GM23338 (cell line): ENCODE data around the gene GUCA2A. TPM values are rescaled to one million over a fixed set of nuclear protein-coding genes. Genes with fewer than 3 reads are reported as not detected.

ENCODE experiments used
- ATAC-seq: fragments of 200-7000 bp; cut with Tn5 transposase; 3 replicates; pipeline ENCODE4 v1.9.1; 2020
- DNase-seq: peaks from one replicate; pipeline ENCODE4 v3.0.0-alpha.2; 2015; ENCODE audit warnings: low spot score
- H2AFZ ChIP-seq: fragments of 200-600 bp; sonication (generic); 2 replicates; pipeline ENCODE4 v1.8.0; 2016; ENCODE audit warnings: antibody characterized with exemption, mild to moderate bottlenecking, moderate library complexity
- H3F3A ChIP-seq: fragments of 200-600 bp; sonication (generic); replicated peaks from 2 replicates; pipeline ENCODE4 v1.8.0; 2017; ENCODE audit warnings: antibody characterized with exemption, mixed run types, low read depth
- H3K27ac ChIP-seq: fragments of 200-600 bp; sonication (generic); 2 replicates; pipeline ENCODE4 v1.6.1; 2016; ENCODE audit warnings: low read depth
- H3K27me3 ChIP-seq: fragments of 200-600 bp; sonication (generic); 2 replicates; pipeline ENCODE4 v1.8.0; 2016; ENCODE audit warnings: mild to moderate bottlenecking, mixed run types, moderate library complexity; ENCODE audit not compliant: insufficient read depth
- H3K36me3 ChIP-seq: fragments of 200-600 bp; sonication (generic); 2 replicates; pipeline ENCODE4 v1.8.0; 2016; ENCODE audit warnings: mild to moderate bottlenecking; ENCODE audit not compliant: insufficient read depth
- H3K4me1 ChIP-seq: fragments of 200-600 bp; sonication (generic); 2 replicates; pipeline ENCODE4 v1.8.0; 2016; ENCODE audit warnings: mild to moderate bottlenecking, moderate library complexity; ENCODE audit not compliant: insufficient read depth
- H3K4me2 ChIP-seq: fragments of 200-600 bp; sonication (generic); 2 replicates; pipeline ENCODE4 v1.7.1; 2017; ENCODE audit warnings: mixed run types
- H3K4me3 ChIP-seq: fragments of 200-600 bp; sonication (generic); 2 replicates; pipeline ENCODE4 v1.6.1; 2016; ENCODE audit warnings: mixed run types
- H3K79me2 ChIP-seq: fragments of 200-600 bp; sonication (generic); replicated peaks from 2 replicates; pipeline ENCODE4 v1.8.0; 2017; ENCODE audit warnings: mild to moderate bottlenecking; ENCODE audit not compliant: insufficient read depth
- H3K9me2 ChIP-seq: fragments of 200-600 bp; sonication (generic); 2 replicates; pipeline ENCODE4 v1.8.0; 2017; ENCODE audit not compliant: insufficient read depth
- H4K20me1 ChIP-seq: fragments of 200-600 bp; sonication (generic); replicated peaks from 2 replicates; pipeline ENCODE4 v1.8.0; 2017; ENCODE audit warnings: mild to moderate bottlenecking; ENCODE audit not compliant: insufficient read depth
- H3K27ac Mint-ChIP-seq: 2 replicates; pipeline ENCODE4 v1.8.0; 2020; ENCODE audit warnings: inconsistent platforms, mild to moderate bottlenecking, moderate library complexity, mixed read lengths
- H3K27me3 Mint-ChIP-seq: 3 replicates; pipeline ENCODE4 v1.8.0; 2022; ENCODE audit warnings: low read depth, mild to moderate bottlenecking, moderate library complexity, mixed read lengths, inconsistent platforms; ENCODE audit not compliant: insufficient read depth, poor library complexity
- H3K36me3 Mint-ChIP-seq: 3 replicates; pipeline ENCODE4 v1.8.0; 2021; ENCODE audit warnings: low read depth, mild to moderate bottlenecking, inconsistent platforms, moderate library complexity, mixed read lengths
- H3K4me1 Mint-ChIP-seq: 3 replicates; pipeline ENCODE4 v1.8.0; 2020; ENCODE audit warnings: mild to moderate bottlenecking, inconsistent platforms, mixed read lengths
- H3K4me3 Mint-ChIP-seq: 3 replicates; pipeline ENCODE4 v1.8.0; 2021; ENCODE audit warnings: moderate library complexity, mild to moderate bottlenecking, inconsistent platforms, mixed read lengths
- H3K9me3 Mint-ChIP-seq: 3 replicates; pipeline ENCODE4 v1.8.0; 2020; ENCODE audit warnings: moderate library complexity, mild to moderate bottlenecking, inconsistent platforms, mixed read lengths
- EZH2 ChIP-seq: fragments of 200-600 bp; sonication (generic); IDR thresholded peaks from one replicate; pipeline ENCODE4 v1.8.0; 2017; ENCODE audit warnings: antibody characterized with exemption, mild to moderate bottlenecking, low read depth; ENCODE audit not compliant: unreplicated experiment
- EZH2phosphoT487 ChIP-seq: fragments of 200-600 bp; sonication (generic); IDR thresholded peaks from one replicate; pipeline ENCODE4 v1.8.1; 2018; ENCODE audit warnings: antibody characterized with exemption; ENCODE audit not compliant: unreplicated experiment
- JUNB ChIP-seq: IDR thresholded peaks from one replicate; pipeline ENCODE4 v1.6.1; 2016; ENCODE audit warnings: antibody characterized with exemption; ENCODE audit not compliant: unreplicated experiment
- NANOG ChIP-seq: IDR thresholded peaks from 2 replicates; pipeline ENCODE4 v1.6.1; 2016; ENCODE audit warnings: antibody characterized with exemption, borderline replicate concordance
- STAT1 ChIP-seq: IDR thresholded peaks from one replicate; pipeline ENCODE4 v1.6.1; 2016; ENCODE audit warnings: antibody characterized with exemption; ENCODE audit not compliant: unreplicated experiment
- ZNF114 ChIP-seq: fragments of 250-450 bp; sonication (Bioruptor Pico); IDR thresholded peaks from 2 replicates; pipeline ENCODE4 v1.5.0; 2020; ENCODE audit warnings: mild to moderate bottlenecking, moderate library complexity
- ZNF331 ChIP-seq: fragments of 250-450 bp; sonication (Bioruptor Pico); IDR thresholded peaks from 2 replicates; pipeline ENCODE4 v1.5.0; 2020; ENCODE audit warnings: low read depth, mild to moderate bottlenecking, moderate library complexity
- polyA plus RNA-seq: library from polyadenylated mRNA; unstranded; fragments of >200 nt; fragmentation: Nextera tagmentation; extraction: Ambion mirVana; gene quantifications from 2 replicates; pipeline ENCODE4 v1.2.1, GENCODE V29; 2016
- total RNA-seq: library from RNA; depleted of rRNA; stranded (reverse); fragments of >200 nt; shearing (Covaris generic); gene quantifications from 2 replicates; pipeline ENCODE4 v1.2.3, GENCODE V29; 2014
- TF ChIP-seq, protein P1 (sequence below): IDR thresholded peaks from one replicate; pipeline ENCODE4 v1.6.1; 2018; ENCODE audit warnings: antibody characterized with exemption; ENCODE audit not compliant: unreplicated experiment
- TF ChIP-seq, protein P2 (sequence below): IDR thresholded peaks from 2 replicates; pipeline ENCODE4 v1.6.1; 2016; ENCODE audit warnings: antibody characterized with exemption
- TF ChIP-seq, protein P3 (sequence below): fragments of 250-450 bp; sonication (Bioruptor Pico); IDR thresholded peaks from 2 replicates; pipeline ENCODE4 v1.5.0; 2020; ENCODE audit warnings: mild to moderate bottlenecking, moderate library complexity
- TF ChIP-seq, protein P4 (sequence below), 2 experiments: fragments of 200-600 bp in 1 of 2; sonication (generic) in 1 of 2; conservative IDR thresholded peaks; 2 replicates each; pipeline versions ENCODE4 v1.5.1 to v1.6.1; 2016 to 2017; ENCODE audit warnings: antibody characterized with exemption in 2 of 2, low read depth in 2 of 2, mild to moderate bottlenecking in 2 of 2, moderate library complexity in 1 of 2

Gene GUCA2A
- total and polyA plus RNA-seq, 2 experiments from 2014 or later = not detected

DNA sequence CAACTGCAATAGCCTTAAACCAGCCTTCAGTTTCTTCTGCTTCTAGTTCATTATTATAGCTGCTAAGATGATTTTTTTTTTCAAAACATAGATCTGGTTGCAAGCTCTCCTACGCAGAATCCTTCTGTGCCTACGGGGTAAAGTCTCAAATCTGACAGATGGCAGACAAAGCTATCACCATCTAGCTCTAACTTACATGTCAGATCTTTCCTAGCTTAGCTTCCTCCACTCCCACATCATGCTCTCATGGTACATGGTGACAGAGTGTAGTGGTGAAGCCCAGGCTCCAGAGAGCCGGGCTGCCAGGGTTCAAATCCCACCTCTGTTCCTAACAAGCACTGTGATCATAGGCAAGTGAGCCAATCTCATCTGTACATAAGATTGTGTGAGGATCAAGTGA is 35.6 kb downstream of the GUCA2A start (continued):
- TF ChIP-seq ZNF114 (CRISPR knock-in tag) (no peak), JUNB (no peak), EZH2 (no peak), ZNF331 (CRISPR knock-in tag) (no peak), EZH2phosphoT487 (no peak), STAT1 (no peak)
- TF ChIP-seq, protein P1, sequence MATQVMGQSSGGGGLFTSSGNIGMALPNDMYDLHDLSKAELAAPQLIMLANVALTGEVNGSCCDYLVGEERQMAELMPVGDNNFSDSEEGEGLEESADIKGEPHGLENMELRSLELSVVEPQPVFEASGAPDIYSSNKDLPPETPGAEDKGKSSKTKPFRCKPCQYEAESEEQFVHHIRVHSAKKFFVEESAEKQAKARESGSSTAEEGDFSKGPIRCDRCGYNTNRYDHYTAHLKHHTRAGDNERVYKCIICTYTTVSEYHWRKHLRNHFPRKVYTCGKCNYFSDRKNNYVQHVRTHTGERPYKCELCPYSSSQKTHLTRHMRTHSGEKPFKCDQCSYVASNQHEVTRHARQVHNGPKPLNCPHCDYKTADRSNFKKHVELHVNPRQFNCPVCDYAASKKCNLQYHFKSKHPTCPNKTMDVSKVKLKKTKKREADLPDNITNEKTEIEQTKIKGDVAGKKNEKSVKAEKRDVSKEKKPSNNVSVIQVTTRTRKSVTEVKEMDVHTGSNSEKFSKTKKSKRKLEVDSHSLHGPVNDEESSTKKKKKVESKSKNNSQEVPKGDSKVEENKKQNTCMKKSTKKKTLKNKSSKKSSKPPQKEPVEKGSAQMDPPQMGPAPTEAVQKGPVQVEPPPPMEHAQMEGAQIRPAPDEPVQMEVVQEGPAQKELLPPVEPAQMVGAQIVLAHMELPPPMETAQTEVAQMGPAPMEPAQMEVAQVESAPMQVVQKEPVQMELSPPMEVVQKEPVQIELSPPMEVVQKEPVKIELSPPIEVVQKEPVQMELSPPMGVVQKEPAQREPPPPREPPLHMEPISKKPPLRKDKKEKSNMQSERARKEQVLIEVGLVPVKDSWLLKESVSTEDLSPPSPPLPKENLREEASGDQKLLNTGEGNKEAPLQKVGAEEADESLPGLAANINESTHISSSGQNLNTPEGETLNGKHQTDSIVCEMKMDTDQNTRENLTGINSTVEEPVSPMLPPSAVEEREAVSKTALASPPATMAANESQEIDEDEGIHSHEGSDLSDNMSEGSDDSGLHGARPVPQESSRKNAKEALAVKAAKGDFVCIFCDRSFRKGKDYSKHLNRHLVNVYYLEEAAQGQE = no peak
- TF ChIP-seq, protein P2, sequence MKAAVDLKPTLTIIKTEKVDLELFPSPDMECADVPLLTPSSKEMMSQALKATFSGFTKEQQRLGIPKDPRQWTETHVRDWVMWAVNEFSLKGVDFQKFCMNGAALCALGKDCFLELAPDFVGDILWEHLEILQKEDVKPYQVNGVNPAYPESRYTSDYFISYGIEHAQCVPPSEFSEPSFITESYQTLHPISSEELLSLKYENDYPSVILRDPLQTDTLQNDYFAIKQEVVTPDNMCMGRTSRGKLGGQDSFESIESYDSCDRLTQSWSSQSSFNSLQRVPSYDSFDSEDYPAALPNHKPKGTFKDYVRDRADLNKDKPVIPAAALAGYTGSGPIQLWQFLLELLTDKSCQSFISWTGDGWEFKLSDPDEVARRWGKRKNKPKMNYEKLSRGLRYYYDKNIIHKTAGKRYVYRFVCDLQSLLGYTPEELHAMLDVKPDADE = no peak

DNA sequence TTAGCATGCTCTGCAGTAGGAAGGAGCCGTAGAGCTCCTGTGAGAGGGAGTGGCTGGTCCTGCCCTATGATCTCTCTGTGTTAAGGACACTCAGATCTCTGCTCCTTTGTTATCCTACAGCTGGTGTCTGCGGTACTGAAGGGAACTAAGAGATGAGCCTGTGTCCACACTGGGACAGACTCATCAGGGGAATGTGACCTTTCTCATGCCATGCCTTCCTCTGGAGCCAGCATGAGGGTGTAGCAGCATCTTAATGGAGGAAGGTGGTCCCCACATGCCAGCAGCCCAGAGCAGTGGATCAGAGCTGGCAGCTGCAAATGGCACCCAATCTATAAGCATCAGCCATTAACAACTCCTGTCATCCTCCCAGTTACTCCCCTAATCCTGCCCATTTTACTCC is 36.0 kb downstream of the GUCA2A start:
- Histone ChIP-seq H3K27me3 (no peaks in the 10 kb centered on the region), H2AFZ (no peak overlapping the region), H3K4me2 (no peak overlapping the region), H3F3A (no peaks in the 10 kb centered on the region), H4K20me1 (no peaks in the 10 kb centered on the region), H3K4me3 (no peak overlapping the region), H3K4me1 (no peaks in the 10 kb centered on the region), H3K79me2 (no peaks in the 10 kb centered on the region), H3K36me3 (no peaks in the 10 kb centered on the region), H3K27ac (no peak overlapping the region), H3K9me2 (no peaks in the 10 kb centered on the region)
- DNase-seq = no peak
- H3K36me3 Mint-ChIP-seq = no peaks in the 10 kb centered on the region
- H3K27ac Mint-ChIP-seq = no peak overlapping the region
- no peaks in the 10 kb centered on the region for H3K27me3 Mint-ChIP-seq
- TF ChIP-seq EZH2phosphoT487 (no peak), EZH2 (no peak), STAT1 (no peak), NANOG (no peak), ZNF114 (CRISPR knock-in tag) (no peak)
- TF ChIP-seq, protein P3, sequence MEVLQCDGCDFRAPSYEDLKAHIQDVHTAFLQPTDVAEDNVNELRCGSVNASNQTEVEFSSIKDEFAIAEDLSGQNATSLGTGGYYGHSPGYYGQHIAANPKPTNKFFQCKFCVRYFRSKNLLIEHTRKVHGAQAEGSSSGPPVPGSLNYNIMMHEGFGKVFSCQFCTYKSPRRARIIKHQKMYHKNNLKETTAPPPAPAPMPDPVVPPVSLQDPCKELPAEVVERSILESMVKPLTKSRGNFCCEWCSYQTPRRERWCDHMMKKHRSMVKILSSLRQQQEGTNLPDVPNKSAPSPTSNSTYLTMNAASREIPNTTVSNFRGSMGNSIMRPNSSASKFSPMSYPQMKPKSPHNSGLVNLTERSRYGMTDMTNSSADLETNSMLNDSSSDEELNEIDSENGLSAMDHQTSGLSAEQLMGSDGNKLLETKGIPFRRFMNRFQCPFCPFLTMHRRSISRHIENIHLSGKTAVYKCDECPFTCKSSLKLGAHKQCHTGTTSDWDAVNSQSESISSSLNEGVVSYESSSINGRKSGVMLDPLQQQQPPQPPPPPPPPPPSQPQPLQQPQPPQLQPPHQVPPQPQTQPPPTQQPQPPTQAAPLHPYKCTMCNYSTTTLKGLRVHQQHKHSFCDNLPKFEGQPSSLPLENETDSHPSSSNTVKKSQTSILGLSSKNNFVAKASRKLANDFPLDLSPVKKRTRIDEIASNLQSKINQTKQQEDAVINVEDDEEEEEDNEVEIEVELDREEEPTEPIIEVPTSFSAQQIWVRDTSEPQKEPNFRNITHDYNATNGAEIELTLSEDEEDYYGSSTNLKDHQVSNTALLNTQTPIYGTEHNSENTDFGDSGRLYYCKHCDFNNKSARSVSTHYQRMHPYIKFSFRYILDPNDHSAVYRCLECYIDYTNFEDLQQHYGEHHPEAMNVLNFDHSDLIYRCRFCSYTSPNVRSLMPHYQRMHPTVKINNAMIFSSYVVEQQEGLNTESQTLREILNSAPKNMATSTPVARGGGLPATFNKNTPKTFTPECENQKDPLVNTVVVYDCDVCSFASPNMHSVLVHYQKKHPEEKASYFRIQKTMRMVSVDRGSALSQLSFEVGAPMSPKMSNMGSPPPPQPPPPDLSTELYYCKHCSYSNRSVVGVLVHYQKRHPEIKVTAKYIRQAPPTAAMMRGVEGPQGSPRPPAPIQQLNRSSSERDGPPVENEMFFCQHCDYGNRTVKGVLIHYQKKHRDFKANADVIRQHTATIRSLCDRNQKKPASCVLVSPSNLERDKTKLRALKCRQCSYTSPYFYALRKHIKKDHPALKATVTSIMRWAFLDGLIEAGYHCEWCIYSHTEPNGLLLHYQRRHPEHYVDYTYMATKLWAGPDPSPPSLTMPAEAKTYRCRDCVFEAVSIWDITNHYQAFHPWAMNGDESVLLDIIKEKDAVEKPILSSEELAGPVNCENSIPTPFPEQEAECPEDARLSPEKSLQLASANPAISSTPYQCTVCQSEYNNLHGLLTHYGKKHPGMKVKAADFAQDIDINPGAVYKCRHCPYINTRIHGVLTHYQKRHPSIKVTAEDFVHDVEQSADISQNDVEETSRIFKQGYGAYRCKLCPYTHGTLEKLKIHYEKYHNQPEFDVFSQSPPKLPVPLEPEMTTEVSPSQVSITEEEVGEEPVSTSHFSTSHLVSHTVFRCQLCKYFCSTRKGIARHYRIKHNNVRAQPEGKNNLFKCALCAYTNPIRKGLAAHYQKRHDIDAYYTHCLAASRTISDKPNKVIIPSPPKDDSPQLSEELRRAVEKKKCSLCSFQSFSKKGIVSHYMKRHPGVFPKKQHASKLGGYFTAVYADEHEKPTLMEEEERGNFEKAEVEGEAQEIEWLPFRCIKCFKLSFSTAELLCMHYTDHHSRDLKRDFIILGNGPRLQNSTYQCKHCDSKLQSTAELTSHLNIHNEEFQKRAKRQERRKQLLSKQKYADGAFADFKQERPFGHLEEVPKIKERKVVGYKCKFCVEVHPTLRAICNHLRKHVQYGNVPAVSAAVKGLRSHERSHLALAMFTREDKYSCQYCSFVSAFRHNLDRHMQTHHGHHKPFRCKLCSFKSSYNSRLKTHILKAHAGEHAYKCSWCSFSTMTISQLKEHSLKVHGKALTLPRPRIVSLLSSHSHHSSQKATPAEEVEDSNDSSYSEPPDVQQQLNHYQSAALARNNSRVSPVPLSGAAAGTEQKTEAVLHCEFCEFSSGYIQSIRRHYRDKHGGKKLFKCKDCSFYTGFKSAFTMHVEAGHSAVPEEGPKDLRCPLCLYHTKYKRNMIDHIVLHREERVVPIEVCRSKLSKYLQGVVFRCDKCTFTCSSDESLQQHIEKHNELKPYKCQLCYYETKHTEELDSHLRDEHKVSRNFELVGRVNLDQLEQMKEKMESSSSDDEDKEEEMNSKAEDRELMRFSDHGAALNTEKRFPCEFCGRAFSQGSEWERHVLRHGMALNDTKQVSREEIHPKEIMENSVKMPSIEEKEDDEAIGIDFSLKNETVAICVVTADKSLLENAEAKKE = no peak
- TF ChIP-seq, protein P4, sequence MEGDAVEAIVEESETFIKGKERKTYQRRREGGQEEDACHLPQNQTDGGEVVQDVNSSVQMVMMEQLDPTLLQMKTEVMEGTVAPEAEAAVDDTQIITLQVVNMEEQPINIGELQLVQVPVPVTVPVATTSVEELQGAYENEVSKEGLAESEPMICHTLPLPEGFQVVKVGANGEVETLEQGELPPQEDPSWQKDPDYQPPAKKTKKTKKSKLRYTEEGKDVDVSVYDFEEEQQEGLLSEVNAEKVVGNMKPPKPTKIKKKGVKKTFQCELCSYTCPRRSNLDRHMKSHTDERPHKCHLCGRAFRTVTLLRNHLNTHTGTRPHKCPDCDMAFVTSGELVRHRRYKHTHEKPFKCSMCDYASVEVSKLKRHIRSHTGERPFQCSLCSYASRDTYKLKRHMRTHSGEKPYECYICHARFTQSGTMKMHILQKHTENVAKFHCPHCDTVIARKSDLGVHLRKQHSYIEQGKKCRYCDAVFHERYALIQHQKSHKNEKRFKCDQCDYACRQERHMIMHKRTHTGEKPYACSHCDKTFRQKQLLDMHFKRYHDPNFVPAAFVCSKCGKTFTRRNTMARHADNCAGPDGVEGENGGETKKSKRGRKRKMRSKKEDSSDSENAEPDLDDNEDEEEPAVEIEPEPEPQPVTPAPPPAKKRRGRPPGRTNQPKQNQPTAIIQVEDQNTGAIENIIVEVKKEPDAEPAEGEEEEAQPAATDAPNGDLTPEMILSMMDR (conservative IDR thresholded peaks at IDR 0.05; ENCODE audit: low read depth in 2 of 2) = no peak
- no peak overlapping the region for H3K4me3 Mint-ChIP-seq
- ATAC-seq = no peak
- H3K9me3 Mint-ChIP-seq = no peaks in the 10 kb centered on the region
- H3K4me1 Mint-ChIP-seq = no peaks in the 10 kb centered on the region
